HEK293T (cell line): ENCODE results near the gene SLC25A25.

Experiments
- CTCF ChIA-PET: fragments of 350-600 bp; formaldehyde crosslinking; extraction: SDS; loops from one replicate; lab custom pipeline; 2021; ENCODE audit warnings: antibody characterized with exemption, inconsistent platforms; lab: Yijun Ruan, JAX
- POLR2A ChIA-PET: fragments of 350-600 bp; formaldehyde crosslinking; extraction: SDS; loops from one replicate; lab custom pipeline; 2020; ENCODE audit warnings: antibody characterized with exemption, inconsistent platforms; lab: Yijun Ruan, JAX
- DNase-seq: peaks from one replicate; pipeline ENCODE4 v3.0.0; 2012; ENCODE audit warnings: mixed read lengths; ENCODE audit errors: extremely low spot score
- ARNT ChIP-seq: fragments of 450-650 bp; IDR thresholded peaks from 2 replicates; pipeline ENCODE4 v1.6.1; 2017; ENCODE audit warnings: mild to moderate bottlenecking
- BHLHE40 ChIP-seq: fragments of 450-650 bp; IDR thresholded peaks from 2 replicates; pipeline ENCODE4 v1.6.1; 2016; ENCODE audit warnings: mild to moderate bottlenecking, moderate library complexity, borderline replicate concordance
- CTBP1 ChIP-seq: fragments of 450-650 bp; IDR thresholded peaks from 2 replicates; pipeline ENCODE4 v1.6.1; 2016; ENCODE audit warnings: borderline replicate concordance
- ELF4 ChIP-seq: fragments of 450-650 bp; IDR thresholded peaks from 2 replicates; pipeline ENCODE4 v1.6.1; 2017; ENCODE audit warnings: antibody characterized with exemption
- FOXA1 ChIP-seq: fragments of 450-650 bp; IDR thresholded peaks from 2 replicates; pipeline ENCODE4 v1.6.1; 2016; ENCODE audit warnings: mild to moderate bottlenecking
- FOXK2 ChIP-seq: fragments of 450-650 bp; IDR thresholded peaks from 2 replicates; pipeline ENCODE4 v1.6.1; 2016; ENCODE audit warnings: mild to moderate bottlenecking
- FOXM1 ChIP-seq: fragments of 450-650 bp; IDR thresholded peaks from 2 replicates; pipeline ENCODE4 v1.6.1; 2017; ENCODE audit warnings: mild to moderate bottlenecking, borderline replicate concordance
- HDGF ChIP-seq: fragments of 450-650 bp; IDR thresholded peaks from 2 replicates; pipeline ENCODE4 v1.6.1; 2017; ENCODE audit warnings: antibody characterized with exemption, borderline replicate concordance
- L3MBTL2 ChIP-seq: fragments of 450-650 bp; conservative IDR thresholded peaks from 2 replicates; pipeline ENCODE4 v1.6.1; 2016; ENCODE audit warnings: mild to moderate bottlenecking
- LEF1 ChIP-seq: fragments of 450-650 bp; IDR thresholded peaks from 2 replicates; pipeline ENCODE4 v1.6.1; 2017; ENCODE audit warnings: mild to moderate bottlenecking, borderline replicate concordance
- NFRKB ChIP-seq: fragments of 450-650 bp; IDR thresholded peaks from 2 replicates; pipeline ENCODE4 v1.6.1; 2016; ENCODE audit warnings: mild to moderate bottlenecking, moderate library complexity
- SP1 ChIP-seq: fragments of 450-650 bp; IDR thresholded peaks from 2 replicates; pipeline ENCODE4 v1.6.1; 2017
- SUZ12 ChIP-seq: fragments of 450-650 bp; IDR thresholded peaks from 2 replicates; pipeline ENCODE4 v1.6.1; 2016; ENCODE audit warnings: mild to moderate bottlenecking
- TARDBP ChIP-seq: fragments of 450-650 bp; IDR thresholded peaks from 2 replicates; pipeline ENCODE4 v1.6.1; 2016
- ZNF384 ChIP-seq: fragments of 450-650 bp; IDR thresholded peaks from 2 replicates; pipeline ENCODE4 v1.6.1; 2016
- TF ChIP-seq, protein P1 (sequence below): fragments of 450-650 bp; IDR thresholded peaks from 2 replicates; pipeline ENCODE4 v1.6.1; 2016

The SLC25A25 gene

DNA sequence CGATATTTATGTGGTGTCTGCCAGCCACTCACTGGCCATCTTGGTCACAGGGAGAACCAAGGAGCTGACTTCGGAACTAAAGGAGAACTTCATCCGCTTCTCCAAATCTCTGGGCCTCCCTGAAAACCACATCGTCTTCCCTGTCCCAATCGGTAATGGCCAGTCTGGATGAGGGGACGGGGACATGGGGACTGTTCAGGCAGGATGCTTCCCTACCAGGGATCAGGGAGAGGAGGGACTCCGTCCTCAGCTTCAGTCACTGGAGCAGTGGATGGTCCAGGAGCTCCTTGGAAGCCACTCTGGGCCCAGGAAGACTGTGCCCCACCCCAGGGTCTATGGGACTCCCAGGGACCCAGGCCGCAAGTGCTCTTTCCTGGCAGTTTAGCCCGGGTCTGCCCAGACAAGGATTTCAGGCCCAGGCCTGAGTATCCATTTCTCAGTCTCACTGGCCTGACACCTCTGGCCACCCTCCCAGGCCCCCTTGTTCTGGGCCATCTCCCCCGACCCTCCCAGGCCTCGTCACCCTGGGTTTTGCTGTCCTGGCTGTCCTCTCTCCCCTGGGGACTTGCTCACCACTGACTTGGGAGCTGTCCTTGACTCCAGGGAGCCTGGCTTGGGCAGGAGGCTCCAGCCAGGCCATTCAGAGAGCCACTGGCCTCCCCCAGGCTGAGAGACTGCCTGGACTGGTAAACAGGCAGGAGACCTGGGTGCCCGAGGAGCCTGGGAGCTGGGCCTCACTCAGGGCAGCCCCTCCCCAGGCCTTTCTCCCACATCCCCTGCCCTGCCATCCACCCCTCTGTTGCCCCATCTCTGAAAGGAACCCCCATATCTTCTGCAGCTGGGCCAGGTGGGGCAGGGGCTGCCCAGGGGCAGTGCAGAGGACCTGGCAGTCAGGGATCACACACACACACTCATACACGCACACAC, 84.4 kb downstream of the SLC25A25 start:
- TF ChIP-seq TARDBP (no peak), BHLHE40 (no peak), HDGF (no peak), NFRKB (no peak), ZNF384 (no peak), ARNT (no peak), CTBP1 (no peak), L3MBTL2 (no peak), FOXK2 (no peak), FOXA1 (no peak), ELF4 (no peak)
- CTCF ChIA-PET = no interaction called here
- POLR2A ChIA-PET = no interaction called here
- no peak for DNase-seq

DNA sequence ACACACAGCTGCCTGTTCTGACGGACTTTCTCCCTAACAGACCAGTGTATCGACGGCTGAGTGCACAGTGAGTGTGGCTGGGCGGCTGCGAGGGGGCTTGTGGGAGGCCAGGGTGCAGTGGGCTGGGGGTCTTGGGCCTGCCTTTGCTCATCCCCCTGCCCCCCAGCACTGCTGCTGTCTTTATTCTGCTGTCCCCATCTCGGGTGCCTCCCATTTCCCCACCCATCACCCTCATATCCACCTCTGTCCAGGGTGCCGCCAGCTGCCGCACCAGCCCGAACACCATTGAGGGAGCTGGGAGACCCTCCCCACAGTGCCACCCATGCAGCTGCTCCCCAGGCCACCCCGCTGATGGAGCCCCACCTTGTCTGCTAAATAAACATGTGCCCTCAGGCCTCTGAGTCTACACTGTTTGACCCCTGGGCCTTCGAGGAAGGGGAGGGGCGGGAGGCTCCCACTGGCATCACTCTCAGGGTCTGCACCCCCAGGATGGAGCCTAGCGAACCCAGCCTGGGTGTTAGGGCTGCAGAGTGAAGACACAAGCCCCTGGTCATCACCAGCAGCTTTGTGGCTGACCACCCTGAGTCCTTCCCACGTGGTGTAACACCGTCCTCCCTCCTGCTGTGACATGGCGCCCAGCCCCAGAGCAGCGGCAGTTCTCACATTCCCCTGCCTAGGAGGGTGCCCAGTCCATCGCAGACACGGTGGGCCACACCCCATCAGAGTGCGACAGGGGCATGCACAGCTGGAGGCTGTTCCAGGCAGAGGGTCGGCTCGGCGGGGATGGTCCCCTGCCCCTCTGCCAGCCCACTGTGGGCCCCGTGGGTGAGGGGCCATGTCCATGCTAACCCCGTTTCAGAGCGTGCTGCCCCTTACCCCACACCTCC, 85.3 kb downstream of the SLC25A25 start:
- ChIA-PET CTCF (no interaction called here), POLR2A (no interaction called here)
- DNase-seq = no peak
- no peak for TF ChIP-seq SUZ12
- TF ChIP-seq FOXM1 = no peak
- no peak for TF ChIP-seq L3MBTL2
- no peak for TF ChIP-seq FOXA1
- no peak for TF ChIP-seq NFRKB
- no peak for TF ChIP-seq CTBP1
- no peak for TF ChIP-seq ARNT
- no peak for TF ChIP-seq FOXK2
- TF ChIP-seq TARDBP = no peak
- TF ChIP-seq SP1 = no peak

DNA sequence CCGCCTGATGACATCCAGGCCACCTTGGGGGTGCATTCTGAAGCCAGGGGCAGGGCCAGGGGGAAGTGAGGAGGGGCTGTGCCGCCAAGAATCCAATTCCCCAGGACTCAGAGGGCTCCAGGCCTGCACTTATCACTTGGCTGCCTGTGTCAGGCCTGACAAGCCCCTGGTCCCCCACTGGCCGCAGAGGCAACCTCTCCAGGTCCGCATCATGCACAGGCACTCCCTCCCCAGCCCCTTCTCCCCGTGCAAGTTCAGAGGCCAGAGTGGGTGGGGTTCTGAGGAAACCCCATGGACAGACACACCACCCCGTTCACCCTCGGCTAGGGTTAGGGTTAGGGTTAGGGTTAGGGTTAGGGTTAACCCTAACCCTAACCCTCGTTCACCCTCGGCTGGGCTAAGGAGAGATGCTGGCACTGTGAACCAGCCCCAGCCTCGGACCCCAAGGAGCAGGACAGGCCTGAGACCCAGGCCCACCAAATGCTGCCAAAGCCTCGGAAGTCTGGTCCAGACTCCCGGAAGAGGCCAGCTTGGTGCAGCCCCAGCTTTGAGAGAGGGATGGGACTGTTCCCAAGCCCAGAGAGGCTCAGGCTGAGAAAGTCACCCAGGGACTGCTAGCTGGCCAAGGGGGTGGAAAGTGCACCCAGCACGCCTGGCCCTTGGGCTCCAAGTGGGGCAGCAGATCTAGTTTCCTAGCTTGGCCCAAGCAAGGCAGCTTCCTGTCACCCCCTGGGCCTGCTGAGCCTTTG, 86.1 kb downstream of the SLC25A25 start:
- no peak for TF ChIP-seq SUZ12
- no peak for TF ChIP-seq SP1
- TF ChIP-seq BHLHE40 = no peak
- no peak for TF ChIP-seq ZNF384
- TF ChIP-seq LEF1 = no peak
- TF ChIP-seq CTBP1 = no peak
- no peak for TF ChIP-seq TARDBP
- no peak for DNase-seq
- ChIA-PET CTCF (no interaction called here), POLR2A (no interaction called here)

DNA sequence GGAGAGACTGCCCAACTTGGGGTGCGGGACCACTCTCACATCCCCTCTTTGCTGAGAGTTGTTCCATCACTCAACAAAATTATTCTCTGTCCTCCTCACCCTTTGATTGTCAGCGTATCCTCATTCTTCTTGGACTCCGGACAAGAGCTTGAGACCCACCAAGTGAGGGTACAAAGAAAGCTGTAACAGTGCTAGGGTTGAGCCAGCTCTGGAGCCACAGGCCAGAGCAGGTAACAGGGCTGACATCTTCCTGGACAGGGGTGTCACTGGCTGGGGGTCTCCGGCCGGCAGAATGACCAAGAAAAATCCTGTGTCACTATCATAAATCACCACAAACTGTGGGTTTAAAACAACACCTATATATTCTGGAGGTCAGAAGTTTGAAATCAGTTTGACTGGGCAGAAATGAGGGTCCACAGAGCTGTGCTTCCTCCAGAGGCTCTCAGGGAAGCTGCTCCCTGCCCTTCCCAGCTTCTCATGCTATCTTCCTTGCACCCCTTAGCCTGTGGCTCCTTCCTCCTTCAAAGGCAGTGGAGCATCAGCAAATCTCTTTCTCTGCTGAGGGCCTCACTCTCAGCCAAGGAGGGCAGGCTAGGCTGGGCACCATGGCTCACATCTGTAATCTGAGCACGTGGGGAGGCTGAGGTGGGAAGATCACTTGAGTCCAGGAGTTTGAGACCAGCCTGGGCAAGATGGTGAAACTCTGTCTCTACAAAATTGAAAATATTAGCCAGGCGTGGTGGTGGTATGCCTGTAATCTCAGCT, 87.9 kb downstream of the SLC25A25 start:
- TF ChIP-seq, protein P1, sequence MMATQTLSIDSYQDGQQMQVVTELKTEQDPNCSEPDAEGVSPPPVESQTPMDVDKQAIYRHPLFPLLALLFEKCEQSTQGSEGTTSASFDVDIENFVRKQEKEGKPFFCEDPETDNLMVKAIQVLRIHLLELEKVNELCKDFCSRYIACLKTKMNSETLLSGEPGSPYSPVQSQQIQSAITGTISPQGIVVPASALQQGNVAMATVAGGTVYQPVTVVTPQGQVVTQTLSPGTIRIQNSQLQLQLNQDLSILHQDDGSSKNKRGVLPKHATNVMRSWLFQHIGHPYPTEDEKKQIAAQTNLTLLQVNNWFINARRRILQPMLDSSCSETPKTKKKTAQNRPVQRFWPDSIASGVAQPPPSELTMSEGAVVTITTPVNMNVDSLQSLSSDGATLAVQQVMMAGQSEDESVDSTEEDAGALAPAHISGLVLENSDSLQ = 0 out of 2 replicates have a peak, but pooled peaks have one; percentile 19
- TF ChIP-seq NFRKB = no peak
- ChIA-PET POLR2A (no interaction called here), CTCF (no interaction called here)
- DNase-seq = no peak
